GM12865 (cell line): ENCODE data around the gene KDM7A.

Source experiments
- DNase-seq: peaks from one replicate; pipeline ENCODE4 v3.0.0; 2010; ENCODE audit warnings: low read depth
- H3K4me3 ChIP-seq: 2 replicates; pipeline ENCODE4 v1.5.1; 2011; ENCODE audit warnings: mild to moderate bottlenecking, low read depth, low read length, control low read depth
- CTCF ChIP-seq: IDR thresholded peaks from 2 replicates; pipeline ENCODE4 v1.5.1; 2011; ENCODE audit warnings: low read length, control low read depth, low read depth, inconsistent platforms; ENCODE audit not compliant: insufficient read depth; ENCODE audit errors: missing control alignments

KDM7A gene

GRCh38 chr7:140082770-140083169, 94.0 kb downstream of the KDM7A start:
- no peak for TF ChIP-seq CTCF
- H3K4me3 ChIP-seq: no peak overlapping the region
- DNase-seq: no peak

GRCh38 chr7:140081774-140082425, 94.9 kb downstream of the KDM7A start:
- H3K4me3 ChIP-seq: no peak overlapping the region
- no peak for DNase-seq
- no peak for TF ChIP-seq CTCF

- DNase-seq: no peak
- H3K4me3 ChIP-seq: no peak overlapping the region
- TF ChIP-seq CTCF: no peak
Observed at GRCh38 chr7:140080919-140081318, 95.9 kb downstream of the KDM7A start.

GRCh38 chr7:140079121-140079536, 97.7 kb downstream of the KDM7A start:
- H3K4me3 ChIP-seq: no peak overlapping the region
- DNase-seq: no peak
- TF ChIP-seq CTCF: no peak

GRCh38 chr7:140078392-140078791, 98.4 kb downstream of the KDM7A start:
- no peak for TF ChIP-seq CTCF
- DNase-seq: no peak
- H3K4me3 ChIP-seq: no peak overlapping the region

GRCh38 chr7:140074780-140075179, 102.0 kb downstream of the KDM7A start:
- no peak for DNase-seq
- TF ChIP-seq CTCF: no peak
- no peak overlapping the region for H3K4me3 ChIP-seq

- H3K4me3 ChIP-seq: no peak overlapping the region
- no peak for TF ChIP-seq CTCF
- no peak for DNase-seq
Observed at GRCh38 chr7:140070546-140070945, 106.2 kb downstream of the KDM7A start.
